NB4 (cell line): ENCODE data around the gene ANKFN1.

Source experiments
- DNase-seq: peaks from one replicate; pipeline ENCODE4 v3.0.0; 2010; ENCODE audit warnings: low read depth
- H3K4me3 ChIP-seq: one replicate; pipeline ENCODE4 v1.5.1; 2011; ENCODE audit warnings: mild to moderate bottlenecking, low read depth, low read length, moderate library complexity
- MYC ChIP-seq: IDR thresholded peaks from 2 replicates; pipeline ENCODE4 v1.6.1; 2011; ENCODE audit warnings: low read depth, low read length
- POLR2A ChIP-seq: IDR thresholded peaks from 2 replicates; pipeline ENCODE4 v1.6.1; 2011; ENCODE audit warnings: mild to moderate bottlenecking; ENCODE audit not compliant: insufficient read length; ENCODE audit errors: extremely low read depth
- TF ChIP-seq, protein P1 (sequence below): IDR thresholded peaks from 2 replicates; pipeline ENCODE4 v1.6.1; 2011; ENCODE audit warnings: low read depth, low read length
- TF ChIP-seq, protein P2 (sequence below): IDR thresholded peaks from one replicate; pipeline ENCODE4 v1.5.1; 2012; ENCODE audit warnings: low read depth, low read length

ANKFN1 gene

DNA sequence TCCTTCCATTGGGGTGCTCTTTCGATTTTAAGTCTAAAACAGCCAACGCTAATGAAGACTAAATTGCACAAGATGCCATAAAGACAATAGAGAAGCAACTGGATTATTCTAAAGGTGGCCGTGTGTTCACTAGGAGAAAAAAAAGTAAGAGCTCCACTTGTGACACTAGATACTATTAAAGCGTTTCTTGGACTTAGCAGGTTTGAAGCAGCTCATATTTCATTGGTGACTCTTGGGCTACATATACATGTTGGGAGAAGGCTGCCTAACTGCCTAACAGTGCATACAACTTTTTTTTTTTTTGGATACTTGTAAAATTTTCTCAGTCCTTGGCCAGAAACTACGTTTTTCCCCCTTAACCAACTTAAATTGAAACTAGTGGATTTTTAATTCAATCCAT is 328.4 kb downstream of the ANKFN1 start:
- no peak for DNase-seq
- TF ChIP-seq, protein P1, sequence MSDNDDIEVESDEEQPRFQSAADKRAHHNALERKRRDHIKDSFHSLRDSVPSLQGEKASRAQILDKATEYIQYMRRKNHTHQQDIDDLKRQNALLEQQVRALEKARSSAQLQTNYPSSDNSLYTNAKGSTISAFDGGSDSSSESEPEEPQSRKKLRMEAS = no peak
- TF ChIP-seq POLR2A (no peak), MYC (no peak)
- TF ChIP-seq, protein P2, sequence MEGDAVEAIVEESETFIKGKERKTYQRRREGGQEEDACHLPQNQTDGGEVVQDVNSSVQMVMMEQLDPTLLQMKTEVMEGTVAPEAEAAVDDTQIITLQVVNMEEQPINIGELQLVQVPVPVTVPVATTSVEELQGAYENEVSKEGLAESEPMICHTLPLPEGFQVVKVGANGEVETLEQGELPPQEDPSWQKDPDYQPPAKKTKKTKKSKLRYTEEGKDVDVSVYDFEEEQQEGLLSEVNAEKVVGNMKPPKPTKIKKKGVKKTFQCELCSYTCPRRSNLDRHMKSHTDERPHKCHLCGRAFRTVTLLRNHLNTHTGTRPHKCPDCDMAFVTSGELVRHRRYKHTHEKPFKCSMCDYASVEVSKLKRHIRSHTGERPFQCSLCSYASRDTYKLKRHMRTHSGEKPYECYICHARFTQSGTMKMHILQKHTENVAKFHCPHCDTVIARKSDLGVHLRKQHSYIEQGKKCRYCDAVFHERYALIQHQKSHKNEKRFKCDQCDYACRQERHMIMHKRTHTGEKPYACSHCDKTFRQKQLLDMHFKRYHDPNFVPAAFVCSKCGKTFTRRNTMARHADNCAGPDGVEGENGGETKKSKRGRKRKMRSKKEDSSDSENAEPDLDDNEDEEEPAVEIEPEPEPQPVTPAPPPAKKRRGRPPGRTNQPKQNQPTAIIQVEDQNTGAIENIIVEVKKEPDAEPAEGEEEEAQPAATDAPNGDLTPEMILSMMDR = no peak
- H3K4me3 ChIP-seq = no peak overlapping the region

DNA sequence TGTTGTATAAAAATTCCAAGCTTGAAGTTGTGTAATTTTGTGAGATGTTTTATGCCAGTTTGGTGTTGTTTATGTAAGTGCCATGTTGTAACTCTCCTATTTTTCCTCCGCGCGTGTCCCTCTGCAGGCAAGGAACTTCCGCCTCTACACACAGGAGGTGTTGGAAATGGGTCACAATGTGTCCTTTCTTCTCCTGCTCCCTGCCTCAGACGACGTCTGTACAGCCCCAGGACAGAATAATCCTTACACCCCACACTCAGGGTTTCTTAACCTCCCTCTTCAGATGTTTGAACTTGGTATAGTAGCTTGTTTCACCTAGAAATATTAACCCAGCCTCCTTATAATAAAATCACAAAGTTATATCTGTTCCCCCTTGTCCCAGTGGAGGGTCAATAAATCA is 329.0 kb downstream of the ANKFN1 start:
- H3K4me3 ChIP-seq = no peak overlapping the region
- DNase-seq = no peak
- TF ChIP-seq, protein P1 = no peak
- TF ChIP-seq MYC (no peak), POLR2A (no peak)
- TF ChIP-seq, protein P2 = no peak

DNA sequence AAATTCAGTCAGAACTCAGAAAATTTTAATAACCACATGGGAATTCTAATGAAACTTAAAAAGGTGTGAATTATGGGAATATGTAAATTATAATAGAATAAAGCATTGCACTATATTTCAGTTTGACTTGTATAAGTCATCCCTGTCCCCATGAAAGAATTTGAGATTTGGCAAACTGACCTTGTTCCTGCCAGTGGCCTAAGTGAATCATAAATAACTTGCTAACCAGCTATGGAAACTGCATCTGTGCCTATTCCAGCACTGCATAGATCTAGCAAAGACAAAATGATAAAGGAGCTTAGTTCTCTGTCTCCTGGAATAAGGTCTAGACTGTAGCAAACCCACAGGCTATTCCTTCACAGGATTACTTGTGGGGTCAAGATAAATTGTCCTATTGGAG is 333.5 kb downstream of the ANKFN1 start:
- no peak for DNase-seq
- H3K4me3 ChIP-seq = no peak overlapping the region
- TF ChIP-seq, protein P2 = no peak
- no peak for TF ChIP-seq POLR2A
- no peak for TF ChIP-seq MYC
- TF ChIP-seq, protein P1 = no peak

DNA sequence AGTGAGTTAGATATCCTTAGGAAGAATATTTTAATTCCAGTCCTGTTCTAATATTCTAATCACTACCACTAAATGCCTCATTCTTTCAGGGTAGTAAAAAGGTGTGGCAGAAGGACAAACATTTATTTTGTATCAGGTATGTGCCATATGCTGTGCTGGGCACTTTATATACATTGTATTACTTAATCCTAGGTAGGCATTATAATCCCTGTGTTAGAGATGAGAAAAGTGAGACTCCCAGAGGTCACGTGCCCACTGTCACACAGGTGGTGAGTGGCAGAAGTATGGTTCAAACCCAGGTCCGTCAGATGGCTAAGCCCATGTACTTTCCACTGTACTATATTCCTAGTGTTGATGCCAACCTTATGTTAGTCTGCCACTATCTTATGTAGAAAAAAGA is 335.5 kb downstream of the ANKFN1 start:
- DNase-seq = no peak
- TF ChIP-seq, protein P1 = no peak
- TF ChIP-seq, protein P2 = no peak
- TF ChIP-seq POLR2A (no peak), MYC (no peak)
- H3K4me3 ChIP-seq = no peak overlapping the region

DNA sequence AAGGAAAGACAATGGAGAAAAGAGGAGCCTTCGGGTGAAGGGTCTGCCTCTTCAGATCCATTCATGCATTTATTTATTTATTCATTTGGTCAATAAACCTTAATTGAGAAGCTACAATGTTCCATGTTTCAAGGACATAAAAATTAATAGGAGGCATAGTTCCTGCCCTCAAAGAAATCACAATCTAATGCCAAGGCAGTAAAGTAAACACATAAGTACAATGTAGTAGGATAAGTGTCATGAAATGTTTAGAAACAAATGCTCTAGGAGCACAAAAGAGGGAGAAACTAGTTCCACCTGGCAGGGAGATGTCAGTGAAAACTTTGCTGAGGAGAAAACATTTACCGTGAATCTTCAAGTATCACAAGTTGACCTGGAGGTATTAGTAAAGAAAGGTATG is 336.7 kb downstream of the ANKFN1 start:
- H3K4me3 ChIP-seq = no peak overlapping the region
- DNase-seq = no peak
- TF ChIP-seq MYC (no peak), POLR2A (no peak)
- TF ChIP-seq, protein P2 = no peak
- TF ChIP-seq, protein P1 = no peak

DNA sequence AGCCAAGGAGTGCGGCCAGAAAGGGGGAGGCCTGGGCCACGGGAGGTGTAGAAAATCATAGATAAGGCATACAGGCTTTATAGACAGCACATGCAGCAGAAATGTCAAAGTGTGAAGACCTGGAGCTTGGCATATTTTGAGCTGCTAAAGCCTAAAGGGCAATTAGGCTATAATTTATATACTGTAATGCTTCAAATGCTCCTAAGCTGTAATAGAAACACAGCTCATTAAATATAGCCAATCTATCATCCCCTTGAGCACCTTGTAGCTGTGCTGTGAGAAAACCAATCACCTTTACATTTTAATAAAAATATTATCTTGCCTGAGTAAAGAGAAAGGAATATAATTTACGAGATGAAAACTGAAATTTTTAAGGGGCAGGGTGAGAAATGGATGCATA is 342.3 kb downstream of the ANKFN1 start:
- TF ChIP-seq, protein P2 = no peak
- TF ChIP-seq, protein P1 = no peak
- TF ChIP-seq MYC (no peak), POLR2A (no peak)

More for the DNA sequence above, 342.3 kb downstream of the ANKFN1 start:
- no peak for DNase-seq
- H3K4me3 ChIP-seq = no peak overlapping the region
